Ectodermal cell (in vitro differentiated cells): Measurements from ENCODE around the gene CD300LG.
"Not testable (repeated sequence)": the region's sequence is repeated elsewhere in the genome, so short reads cannot be mapped to it uniquely, and the experiment has no call there.

Source experiments
- H3K27ac ChIP-seq: 2 replicates; pipeline ENCODE4 v1.7.0; 2013; ENCODE audit warnings: mild to moderate bottlenecking, low read depth, low read length; ENCODE audit not compliant: insufficient read depth, poor library complexity, severe bottlenecking
- H3K27me3 ChIP-seq: 2 replicates; pipeline ENCODE4 v1.7.0; 2013; ENCODE audit warnings: mild to moderate bottlenecking, low read length; ENCODE audit not compliant: insufficient read depth, control insufficient read depth, poor library complexity, severe bottlenecking
- H3K36me3 ChIP-seq: one replicate; pipeline ENCODE4 v1.7.0; 2013; ENCODE audit warnings: low read length; ENCODE audit not compliant: control insufficient read depth, insufficient read depth
- H3K4me1 ChIP-seq: one replicate; pipeline ENCODE4 v1.7.0; 2013; ENCODE audit warnings: low read length; ENCODE audit not compliant: control insufficient read depth, insufficient read depth
- H3K4me3 ChIP-seq: 2 replicates; pipeline ENCODE4 v1.7.0; 2013; ENCODE audit warnings: low read depth, low read length, control low read depth; ENCODE audit not compliant: insufficient read depth
- H3K9me3 ChIP-seq: 2 replicates; pipeline ENCODE4 v1.7.0; 2013; ENCODE audit warnings: mild to moderate bottlenecking, low read length, moderate library complexity; ENCODE audit not compliant: control insufficient read depth
- WGBS, 2 experiments: methylation state at CpG; one replicate each; pipeline ENCODE4 v1.1.7; 2013; ENCODE audit warnings: missing lambda C conversion rate in 2 of 2; 5-methylcytosine and 5-hydroxymethylcytosine counted together

The CD300LG gene

GRCh38 chr17:43834106-43834505 is 12.9 kb upstream of the CD300LG start:
- H3K36me3 ChIP-seq: no peaks in the 10 kb centered on the region
- H3K27me3 ChIP-seq: peaks cover 30% of the 10 kb centered on the region
- H3K9me3 ChIP-seq: no peaks in the 10 kb centered on the region
- no peak overlapping the region for H3K27ac ChIP-seq
- H3K4me1 ChIP-seq: peaks cover 5% of the 10 kb centered on the region
- H3K4me3 ChIP-seq: no peak overlapping the region
- WGBS, 2 experiments: 88 to 97% methylated on average over 2 of the region's 2 CpGs

- H3K27me3 ChIP-seq: peaks cover 2% of the 10 kb centered on the region
- no peak overlapping the region for H3K4me3 ChIP-seq
- 67 to 69% methylated on average over 7 of the region's 7 CpGs for WGBS, 2 experiments
Measured at GRCh38 chr17:43839670-43840108, 7.3 kb upstream of the CD300LG start.

GRCh38 chr17:43840814-43841213 is 6.2 kb upstream of the CD300LG start:
- Histone ChIP-seq H3K27ac (no peak overlapping the region), H3K9me3 (no peaks in the 10 kb centered on the region), H3K4me1 (no peaks in the 10 kb centered on the region), H3K36me3 (no peaks in the 10 kb centered on the region), H3K4me3 (no peak overlapping the region), H3K27me3 (no peaks in the 10 kb centered on the region)
- 72 to 89% methylated on average over 2 to 4 of the region's 4 CpGs for WGBS, 2 experiments

More at GRCh38 chr17:43839670-43840108, 7.3 kb upstream of the CD300LG start:
- Histone ChIP-seq H3K4me1 (no peaks in the 10 kb centered on the region), H3K36me3 (no peaks in the 10 kb centered on the region), H3K9me3 (no peaks in the 10 kb centered on the region), H3K27ac (no peak overlapping the region)

GRCh38 chr17:43841282-43841681 is 5.7 kb upstream of the CD300LG start:
- Histone ChIP-seq H3K27ac (no peak overlapping the region), H3K36me3 (no peaks in the 10 kb centered on the region), H3K27me3 (no peaks in the 10 kb centered on the region), H3K4me1 (no peaks in the 10 kb centered on the region), H3K4me3 (no peak overlapping the region), H3K9me3 (no peaks in the 10 kb centered on the region)
- 88 to 91% methylated on average over 4 of the region's 4 CpGs for WGBS, 2 experiments

- H3K4me3 ChIP-seq, H3K9me3 ChIP-seq, H3K27ac ChIP-seq, H3K4me1 ChIP-seq, H3K36me3 ChIP-seq, H3K27me3 ChIP-seq: not testable (repeated sequence)
- WGBS, 2 experiments: 95 to 97% methylated on average over 38 to 49 of the region's 54 CpGs
Measured at GRCh38 chr17:43842091-43842974, 4.6 kb upstream of the CD300LG start.

- Histone ChIP-seq H3K27ac (no peak overlapping the region), H3K27me3 (no peaks in the 10 kb centered on the region), H3K9me3 (no peaks in the 10 kb centered on the region), H3K36me3 (no peaks in the 10 kb centered on the region), H3K4me3 (no peak overlapping the region), H3K4me1 (no peaks in the 10 kb centered on the region)
- 91 to 95% methylated on average over 6 to 7 of the region's 7 CpGs for WGBS, 2 experiments
Measured at GRCh38 chr17:43842975-43843325, 4.0 kb upstream of the CD300LG start.

GRCh38 chr17:43844241-43844640 is 2.7 kb upstream of the CD300LG start:
- no peaks in the 10 kb centered on the region for H3K27me3 ChIP-seq
- 91 to 93% methylated on average over 5 of the region's 5 CpGs for WGBS, 2 experiments
- no peaks in the 10 kb centered on the region for H3K36me3 ChIP-seq
- no peaks in the 10 kb centered on the region for H3K4me1 ChIP-seq
- H3K27ac ChIP-seq: no peak overlapping the region
- H3K4me3 ChIP-seq: no peak overlapping the region
- H3K9me3 ChIP-seq: no peaks in the 10 kb centered on the region

GRCh38 chr17:43845766-43846165 is 1.2 kb upstream of the CD300LG start:
- 86% methylated on average over 3 to 4 of the region's 4 CpGs for WGBS, 2 experiments
- no peaks in the 10 kb centered on the region for H3K27me3 ChIP-seq

GRCh38 chr17:43846221-43846712 is 709 bp upstream of the CD300LG start:
- no peaks in the 10 kb centered on the region for H3K27me3 ChIP-seq
- H3K9me3 ChIP-seq: no peaks in the 10 kb centered on the region
- WGBS, 2 experiments: 13 to 15% methylated on average over 12 of the region's 13 CpGs
- no peaks in the 10 kb centered on the region for H3K36me3 ChIP-seq
- H3K27ac ChIP-seq: no peak overlapping the region
- no peaks in the 10 kb centered on the region for H3K4me1 ChIP-seq
- no peak overlapping the region for H3K4me3 ChIP-seq

More at GRCh38 chr17:43845766-43846165, 1.2 kb upstream of the CD300LG start:
- no peaks in the 10 kb centered on the region for H3K4me1 ChIP-seq
- H3K27ac ChIP-seq: no peak overlapping the region
- no peaks in the 10 kb centered on the region for H3K36me3 ChIP-seq
- H3K4me3 ChIP-seq: no peak overlapping the region
- H3K9me3 ChIP-seq: no peaks in the 10 kb centered on the region

- no peak overlapping the region for H3K4me3 ChIP-seq
- H3K9me3 ChIP-seq: no peaks in the 10 kb centered on the region
- no peaks in the 10 kb centered on the region for H3K36me3 ChIP-seq
- 92 to 95% methylated on average over 10 of the region's 10 CpGs for WGBS, 2 experiments
- no peak overlapping the region for H3K27ac ChIP-seq
- H3K4me1 ChIP-seq: no peaks in the 10 kb centered on the region
- H3K27me3 ChIP-seq: no peaks in the 10 kb centered on the region
Measured at GRCh38 chr17:43848601-43849000, 1.6 kb downstream of the CD300LG start.
